ENCODE measurements around the gene LETMD1.

DNA sequence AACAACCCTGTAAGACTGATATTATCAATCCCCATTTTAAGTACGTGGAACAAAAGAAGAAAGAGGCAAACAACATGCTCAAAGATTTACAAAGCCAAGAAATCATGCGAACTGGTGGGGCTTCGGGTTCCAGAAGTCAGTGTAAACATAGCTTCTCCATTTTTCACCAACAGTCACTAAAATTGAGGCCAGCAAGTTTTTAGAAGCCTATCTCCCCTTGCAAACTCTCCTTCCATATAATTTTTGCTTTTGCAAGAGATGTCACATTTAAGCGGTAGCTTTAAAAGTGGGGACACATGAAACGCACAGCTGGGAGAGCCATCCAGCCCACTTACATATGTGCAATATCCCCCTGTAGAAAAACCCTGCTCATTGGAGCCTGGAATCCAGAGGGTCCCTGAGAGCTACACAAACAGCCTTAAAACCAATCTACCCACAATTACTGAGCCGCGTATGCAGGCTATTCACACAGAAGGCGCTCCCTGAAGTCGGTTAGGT, 22.7 kb upstream of the LETMD1 start:
- TF ChIP-seq MTF2 (CRISPR knock-in tag; IDR thresholded peaks at IDR 0.05; ENCODE audit: borderline replicate concordance) (no peak), ZNF784 (CRISPR knock-in tag; IDR thresholded peaks at IDR 0.05; ENCODE audit: borderline replicate concordance) (no peak), ZNF749 (CRISPR knock-in tag; IDR thresholded peaks at IDR 0.05; ENCODE audit: borderline replicate concordance) (no peak), REL (CRISPR knock-in tag; conservative IDR thresholded peaks at IDR 0.05) (no peak), IKZF4 (CRISPR knock-in tag; IDR thresholded peaks at IDR 0.05; ENCODE audit: borderline replicate concordance, low read depth, not compliant biosample characterization) (no peak), CTCF (CRISPR knock-in tag; IDR thresholded peaks at IDR 0.05) (no peak), BRCA1 (CRISPR knock-in tag; IDR thresholded peaks at IDR 0.05) (no peak), EP300 (IDR thresholded peaks at IDR 0.05; ENCODE audit: low read depth in 2 of 2, low read length in 2 of 2) (no peak), EP300 (CRISPR knock-in tag; IDR thresholded peaks at IDR 0.05; ENCODE audit: borderline replicate concordance) (no peak), WIZ (CRISPR knock-in tag; IDR thresholded peaks at IDR 0.05) (no peak), ASH2L (IDR thresholded peaks at IDR 0.05; ENCODE audit: insufficient read length, low read depth, low read length) (no peak), HNF4G (IDR thresholded peaks at IDR 0.05; ENCODE audit: borderline replicate concordance, low read depth, low read length) (no peak), HNF4G (CRISPR knock-in tag; IDR thresholded peaks at IDR 0.05; ENCODE audit: borderline replicate concordance, low read depth) (no peak), ZNF343 (CRISPR knock-in tag; IDR thresholded peaks at IDR 0.05) (no peak)
- TF ChIP-seq, protein P1, sequence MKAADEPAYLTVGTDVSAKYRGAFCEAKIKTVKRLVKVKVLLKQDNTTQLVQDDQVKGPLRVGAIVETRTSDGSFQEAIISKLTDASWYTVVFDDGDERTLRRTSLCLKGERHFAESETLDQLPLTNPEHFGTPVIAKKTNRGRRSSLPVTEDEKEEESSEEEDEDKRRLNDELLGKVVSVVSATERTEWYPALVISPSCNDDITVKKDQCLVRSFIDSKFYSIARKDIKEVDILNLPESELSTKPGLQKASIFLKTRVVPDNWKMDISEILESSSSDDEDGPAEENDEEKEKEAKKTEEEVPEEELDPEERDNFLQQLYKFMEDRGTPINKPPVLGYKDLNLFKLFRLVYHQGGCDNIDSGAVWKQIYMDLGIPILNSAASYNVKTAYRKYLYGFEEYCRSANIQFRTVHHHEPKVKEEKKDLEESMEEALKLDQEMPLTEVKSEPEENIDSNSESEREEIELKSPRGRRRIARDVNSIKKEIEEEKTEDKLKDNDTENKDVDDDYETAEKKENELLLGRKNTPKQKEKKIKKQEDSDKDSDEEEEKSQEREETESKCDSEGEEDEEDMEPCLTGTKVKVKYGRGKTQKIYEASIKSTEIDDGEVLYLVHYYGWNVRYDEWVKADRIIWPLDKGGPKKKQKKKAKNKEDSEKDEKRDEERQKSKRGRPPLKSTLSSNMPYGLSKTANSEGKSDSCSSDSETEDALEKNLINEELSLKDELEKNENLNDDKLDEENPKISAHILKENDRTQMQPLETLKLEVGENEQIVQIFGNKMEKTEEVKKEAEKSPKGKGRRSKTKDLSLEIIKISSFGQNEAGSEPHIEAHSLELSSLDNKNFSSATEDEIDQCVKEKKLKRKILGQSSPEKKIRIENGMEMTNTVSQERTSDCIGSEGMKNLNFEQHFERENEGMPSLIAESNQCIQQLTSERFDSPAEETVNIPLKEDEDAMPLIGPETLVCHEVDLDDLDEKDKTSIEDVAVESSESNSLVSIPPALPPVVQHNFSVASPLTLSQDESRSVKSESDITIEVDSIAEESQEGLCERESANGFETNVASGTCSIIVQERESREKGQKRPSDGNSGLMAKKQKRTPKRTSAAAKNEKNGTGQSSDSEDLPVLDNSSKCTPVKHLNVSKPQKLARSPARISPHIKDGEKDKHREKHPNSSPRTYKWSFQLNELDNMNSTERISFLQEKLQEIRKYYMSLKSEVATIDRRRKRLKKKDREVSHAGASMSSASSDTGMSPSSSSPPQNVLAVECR (CRISPR knock-in tag; IDR thresholded peaks at IDR 0.05; ENCODE audit: borderline replicate concordance) = no peak
- TF ChIP-seq, protein P2, sequence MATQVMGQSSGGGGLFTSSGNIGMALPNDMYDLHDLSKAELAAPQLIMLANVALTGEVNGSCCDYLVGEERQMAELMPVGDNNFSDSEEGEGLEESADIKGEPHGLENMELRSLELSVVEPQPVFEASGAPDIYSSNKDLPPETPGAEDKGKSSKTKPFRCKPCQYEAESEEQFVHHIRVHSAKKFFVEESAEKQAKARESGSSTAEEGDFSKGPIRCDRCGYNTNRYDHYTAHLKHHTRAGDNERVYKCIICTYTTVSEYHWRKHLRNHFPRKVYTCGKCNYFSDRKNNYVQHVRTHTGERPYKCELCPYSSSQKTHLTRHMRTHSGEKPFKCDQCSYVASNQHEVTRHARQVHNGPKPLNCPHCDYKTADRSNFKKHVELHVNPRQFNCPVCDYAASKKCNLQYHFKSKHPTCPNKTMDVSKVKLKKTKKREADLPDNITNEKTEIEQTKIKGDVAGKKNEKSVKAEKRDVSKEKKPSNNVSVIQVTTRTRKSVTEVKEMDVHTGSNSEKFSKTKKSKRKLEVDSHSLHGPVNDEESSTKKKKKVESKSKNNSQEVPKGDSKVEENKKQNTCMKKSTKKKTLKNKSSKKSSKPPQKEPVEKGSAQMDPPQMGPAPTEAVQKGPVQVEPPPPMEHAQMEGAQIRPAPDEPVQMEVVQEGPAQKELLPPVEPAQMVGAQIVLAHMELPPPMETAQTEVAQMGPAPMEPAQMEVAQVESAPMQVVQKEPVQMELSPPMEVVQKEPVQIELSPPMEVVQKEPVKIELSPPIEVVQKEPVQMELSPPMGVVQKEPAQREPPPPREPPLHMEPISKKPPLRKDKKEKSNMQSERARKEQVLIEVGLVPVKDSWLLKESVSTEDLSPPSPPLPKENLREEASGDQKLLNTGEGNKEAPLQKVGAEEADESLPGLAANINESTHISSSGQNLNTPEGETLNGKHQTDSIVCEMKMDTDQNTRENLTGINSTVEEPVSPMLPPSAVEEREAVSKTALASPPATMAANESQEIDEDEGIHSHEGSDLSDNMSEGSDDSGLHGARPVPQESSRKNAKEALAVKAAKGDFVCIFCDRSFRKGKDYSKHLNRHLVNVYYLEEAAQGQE (IDR thresholded peaks at IDR 0.05; ENCODE audit: borderline replicate concordance in 1 of 2, low read depth in 1 of 2, low read length in 2 of 2) = no peak
